Smooth muscle cell (in vitro differentiated cells): ENCODE results near the gene RBM12. TPM values are rescaled to one million over a fixed set of nuclear protein-coding genes. Genes with fewer than 3 reads are reported as not detected.

Experiments
- DNase-seq: peaks from one replicate; lab custom pipeline; 2025; ENCODE audit not compliant: unreplicated experiment; lab: John Stamatoyannopoulos, UW
- H2AFZ ChIP-seq: fragments of 200-600 bp; sonication (generic); 2 replicates; pipeline ENCODE4 v1.6.0; 2016; ENCODE audit warnings: antibody characterized with exemption, low read depth, mild to moderate bottlenecking
- H3F3A ChIP-seq: fragments of 200-600 bp; sonication (generic); 2 replicates; pipeline ENCODE4 v1.6.0; 2017; ENCODE audit warnings: antibody characterized with exemption, low read depth
- H3K27ac ChIP-seq: fragments of 200-600 bp; sonication (generic); 2 replicates; pipeline ENCODE4 v1.5.1; 2016; ENCODE audit warnings: low read depth, mild to moderate bottlenecking
- H3K27me3 ChIP-seq: fragments of 200-600 bp; sonication (generic); 2 replicates; pipeline ENCODE4 v1.6.1; 2016; ENCODE audit warnings: low read depth, mild to moderate bottlenecking
- H3K36me3 ChIP-seq: fragments of 200-600 bp; sonication (generic); 2 replicates; pipeline ENCODE4 v1.5.1; 2016; ENCODE audit warnings: low read depth
- H3K4me1 ChIP-seq: fragments of 200-600 bp; sonication (generic); 2 replicates; pipeline ENCODE4 v1.5.1; 2016; ENCODE audit warnings: low read depth
- H3K4me2 ChIP-seq: fragments of 200-600 bp; sonication (generic); 2 replicates; pipeline ENCODE4 v1.6.0; 2016; ENCODE audit warnings: mild to moderate bottlenecking
- H3K4me3 ChIP-seq: fragments of 200-600 bp; sonication (generic); 2 replicates; pipeline ENCODE4 v1.5.1; 2016; ENCODE audit warnings: mild to moderate bottlenecking
- H3K79me2 ChIP-seq: fragments of 200-600 bp; sonication (generic); 2 replicates; pipeline ENCODE4 v1.6.0; 2016; ENCODE audit warnings: low read depth, mild to moderate bottlenecking
- H3K9ac ChIP-seq: fragments of 200-600 bp; sonication (generic); 2 replicates; pipeline ENCODE4 v1.6.0; 2016; ENCODE audit warnings: low read depth
- H3K9me3 ChIP-seq: fragments of 200-600 bp; sonication (generic); replicated peaks from 2 replicates; pipeline ENCODE4 v1.5.1; 2016; ENCODE audit warnings: low read depth
- H4K20me1 ChIP-seq: fragments of 200-600 bp; sonication (generic); 2 replicates; pipeline ENCODE4 v1.6.0; 2016; ENCODE audit warnings: low read depth
- CTCF ChIP-seq: fragments of 200-600 bp; sonication (generic); IDR thresholded peaks from 2 replicates; pipeline ENCODE4 v1.5.1; 2017; ENCODE audit warnings: borderline replicate concordance, mild to moderate bottlenecking, antibody characterized with exemption; ENCODE audit not compliant: insufficient read depth, poor library complexity, severe bottlenecking
- WGBS: methylation state at CpG from one replicate; pipeline ENCODE4 v1.1.7; 2016; ENCODE audit warnings: low lambda C conversion rate; 5-methylcytosine and 5-hydroxymethylcytosine counted together
- polyA plus RNA-seq: library from polyadenylated mRNA; unstranded; fragments of >200 nt; fragmentation: Nextera tagmentation; extraction: Ambion mirVana; gene quantifications from 2 replicates; pipeline ENCODE4 v1.2.1, GENCODE V29; 2016
- total RNA-seq: library from RNA; depleted of rRNA; stranded (reverse); fragments of >200 nt; gene quantifications from 2 replicates; pipeline ENCODE4 v1.2.3, GENCODE V29; 2014

The RBM12 gene
- total and polyA plus RNA-seq, 2 experiments from 2014 or later: 14.5 to 44.2 TPM

GRCh38 chr20:35673884-35674283 lies 9.2 kb upstream of the RBM12 start:
- no peak overlapping the region for H3K4me2 ChIP-seq
- H3K27me3 ChIP-seq: no peaks in the 10 kb centered on the region
- no peak overlapping the region for H3K27ac ChIP-seq
- 97% methylated on average over 4 of the region's 4 CpGs for WGBS
- no peaks in the 10 kb centered on the region for H4K20me1 ChIP-seq
- no peaks in the 10 kb centered on the region for H3F3A ChIP-seq
- H3K9ac ChIP-seq: no peak overlapping the region
- H3K4me3 ChIP-seq: no peak overlapping the region
- H3K36me3 ChIP-seq: peaks cover 6% of the 10 kb centered on the region
- no peaks in the 10 kb centered on the region for H3K79me2 ChIP-seq
- no peak for DNase-seq
- no peak overlapping the region for H2AFZ ChIP-seq
- TF ChIP-seq CTCF: no peak
- no peaks in the 10 kb centered on the region for H3K9me3 ChIP-seq
- no peaks in the 10 kb centered on the region for H3K4me1 ChIP-seq

GRCh38 chr20:35669681-35670080 lies 5.0 kb upstream of the RBM12 start:
- no peaks in the 10 kb centered on the region for H3K9me3 ChIP-seq
- no peak overlapping the region for H3K4me2 ChIP-seq
- H3K4me1 ChIP-seq: no peaks in the 10 kb centered on the region
- no peak overlapping the region for H2AFZ ChIP-seq
- H3K27ac ChIP-seq: no peak overlapping the region
- H3K79me2 ChIP-seq: peaks cover under 1% of the 10 kb centered on the region
- TF ChIP-seq CTCF: no peak
- no peaks in the 10 kb centered on the region for H3F3A ChIP-seq
- H3K9ac ChIP-seq: no peak overlapping the region
- H3K4me3 ChIP-seq: no peak overlapping the region
- no peak for DNase-seq
- no peaks in the 10 kb centered on the region for H4K20me1 ChIP-seq
- 95% methylated on average over 1 of the region's 1 CpG for whole genome bisulfite sequencing
- H3K27me3 ChIP-seq: no peaks in the 10 kb centered on the region
- peaks cover 6% of the 10 kb centered on the region for H3K36me3 ChIP-seq

GRCh38 chr20:35669221-35669620 lies 4.5 kb upstream of the RBM12 start:
- Histone ChIP-seq H3K9ac (no peak overlapping the region), H3K9me3 (no peaks in the 10 kb centered on the region), H3K79me2 (peaks cover 5% of the 10 kb centered on the region), H3K27me3 (no peaks in the 10 kb centered on the region), H3K4me2 (no peak overlapping the region), H3K4me3 (no peak overlapping the region), H3K4me1 (no peaks in the 10 kb centered on the region), H2AFZ (no peak overlapping the region), H3K27ac (no peak overlapping the region), H3K36me3 (peaks cover 6% of the 10 kb centered on the region), H4K20me1 (no peaks in the 10 kb centered on the region), H3F3A (no peaks in the 10 kb centered on the region)
- DNase-seq: no peak
- no peak for TF ChIP-seq CTCF
- WGBS: 93% methylated on average over 5 of the region's 5 CpGs

DNA sequence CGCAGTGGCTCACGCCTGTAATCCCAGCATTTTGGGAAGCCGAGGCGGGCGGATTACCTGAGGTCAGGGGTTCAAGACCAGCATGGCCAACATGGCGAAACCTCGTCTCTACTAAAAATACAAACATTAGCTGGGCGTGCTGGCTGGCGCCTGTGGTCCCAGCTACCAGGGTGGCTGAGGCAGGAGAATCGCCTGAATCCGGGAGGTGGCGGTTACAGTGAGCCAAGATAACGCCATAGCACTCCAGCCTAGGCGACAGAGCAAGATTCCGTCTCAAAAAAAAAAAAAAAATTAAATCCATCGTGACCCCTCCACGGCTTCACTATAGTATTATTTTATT lies 1.2 kb upstream of the RBM12 start:
- Histone ChIP-seq H3K79me2 (peaks cover 38% of the 10 kb centered on the region), H3K4me1 (peaks cover 26% of the 10 kb centered on the region)

More for the DNA sequence above, 1.2 kb upstream of the RBM12 start:
- no peak for DNase-seq
- over 99% methylated on average over 17 of the region's 17 CpGs for WGBS
- Histone ChIP-seq H4K20me1 (peaks cover 32% of the 10 kb centered on the region), H3K4me2 (no peak overlapping the region), H3K36me3 (no peaks in the 10 kb centered on the region), H3K27me3 (no peaks in the 10 kb centered on the region), H3K9me3 (no peaks in the 10 kb centered on the region), H3K9ac (no peak overlapping the region), H2AFZ (no peak overlapping the region), H3K4me3 (no peak overlapping the region), H3F3A (no peaks in the 10 kb centered on the region), H3K27ac (no peak overlapping the region)
- no peak for TF ChIP-seq CTCF
